Omental fat pad (tissue), 4 donors: ENCODE results near the gene MESD. TPM values are rescaled to one million over a fixed set of nuclear protein-coding genes. Genes with fewer than 3 reads are reported as not detected.

Source experiments
- ATAC-seq: fragments of 150-250 bp; one replicate; pipeline ENCODE4 v1.9.1; 2016; ENCODE audit warnings: mild to moderate bottlenecking, moderate library complexity; ENCODE audit not compliant: low FRiP score
- DNase-seq: peaks from one replicate; pipeline ENCODE4 v3.0.0-alpha.2; 2019; ENCODE audit warnings: low spot score
- CTCF ChIP-seq, 3 donors: fragments of 450-650 bp; IDR thresholded peaks; one replicate each; pipeline ENCODE4 v1.5.1; 2016 to 2017; ENCODE audit warnings: antibody characterized with exemption in 3 of 3, mild to moderate bottlenecking in 3 of 3, moderate library complexity in 2 of 3
- total RNA-seq, 4 donors: library from RNA; depleted of rRNA; stranded (reverse); fragments of >200 nt; gene quantifications; one replicate each; pipeline ENCODE4 v1.1.0, GENCODE V29; 2016

MESD gene
- total RNA-seq, 4 donors from 2014 or later = 19.5 to 26.1 (median 22.6) TPM

GRCh38 chr15:80972276-80972675, 17.3 kb downstream of the MESD start:
- DNase-seq (no peak), ATAC-seq (no peak)
- TF ChIP-seq CTCF (IDR thresholded peaks at IDR 0.05) = no peak

- no peak for DNase-seq
- TF ChIP-seq CTCF (IDR thresholded peaks at IDR 0.05) = no peak
- no peak for ATAC-seq
Observed at GRCh38 chr15:80971143-80971542, 18.5 kb downstream of the MESD start.

- ATAC-seq (no peak), DNase-seq (no peak)
- TF ChIP-seq CTCF (IDR thresholded peaks at IDR 0.05) = no peak
Observed at GRCh38 chr15:80970658-80971057, 19.0 kb downstream of the MESD start.

- no peak for ATAC-seq
- DNase-seq = no peak
- TF ChIP-seq CTCF (IDR thresholded peaks at IDR 0.05) = peak in 2 of 3 donors; percentile 21 to 28
Observed at GRCh38 chr15:80970018-80970657, 19.5 kb downstream of the MESD start.

GRCh38 chr15:80969316-80969715, 20.3 kb downstream of the MESD start:
- TF ChIP-seq CTCF (IDR thresholded peaks at IDR 0.05) = no peak
- DNase-seq (no peak), ATAC-seq (no peak)

- TF ChIP-seq CTCF (IDR thresholded peaks at IDR 0.05) = no peak
- ATAC-seq (no peak), DNase-seq (no peak)
Observed at GRCh38 chr15:80967991-80968510, 21.6 kb downstream of the MESD start.

- no peak for TF ChIP-seq CTCF (IDR thresholded peaks at IDR 0.05)
- ATAC-seq (no peak), DNase-seq (no peak)
Observed at GRCh38 chr15:80967451-80967850, 22.2 kb downstream of the MESD start.
